Mesodermal cell (in vitro differentiated cells): ENCODE measurements around the gene PLA2G2C.

Experiments
- H3K27ac ChIP-seq: 2 replicates; pipeline ENCODE4 v1.7.0; 2013; ENCODE audit warnings: mild to moderate bottlenecking, low read depth, low read length, moderate library complexity; ENCODE audit not compliant: severe bottlenecking
- H3K36me3 ChIP-seq: 2 replicates; pipeline ENCODE4 v1.7.1; 2013; ENCODE audit warnings: mild to moderate bottlenecking, low read length, moderate library complexity; ENCODE audit not compliant: control insufficient read depth, insufficient read depth
- H3K4me1 ChIP-seq: one replicate; pipeline ENCODE4 v1.7.1; 2013; ENCODE audit warnings: mild to moderate bottlenecking, low read length; ENCODE audit not compliant: insufficient read depth, control insufficient read depth, poor library complexity, severe bottlenecking
- H3K4me3 ChIP-seq: 2 replicates; pipeline ENCODE4 v1.7.0; 2013; ENCODE audit warnings: low read length, control low read depth, mild to moderate bottlenecking; ENCODE audit not compliant: insufficient read depth, poor library complexity, severe bottlenecking; ENCODE audit errors: extremely low read depth
- H3K9me3 ChIP-seq: 2 replicates; pipeline ENCODE4 v1.7.1; 2013; ENCODE audit warnings: mild to moderate bottlenecking, low read length, moderate library complexity; ENCODE audit not compliant: control insufficient read depth
- WGBS, 2 experiments: methylation state at CpG; one replicate each; pipeline ENCODE4 v1.1.5; 2013; ENCODE audit warnings: missing lambda C conversion rate in 2 of 2; ENCODE audit not compliant: insufficient coverage in 2 of 2; 5-methylcytosine and 5-hydroxymethylcytosine counted together

Gene PLA2G2C

DNA sequence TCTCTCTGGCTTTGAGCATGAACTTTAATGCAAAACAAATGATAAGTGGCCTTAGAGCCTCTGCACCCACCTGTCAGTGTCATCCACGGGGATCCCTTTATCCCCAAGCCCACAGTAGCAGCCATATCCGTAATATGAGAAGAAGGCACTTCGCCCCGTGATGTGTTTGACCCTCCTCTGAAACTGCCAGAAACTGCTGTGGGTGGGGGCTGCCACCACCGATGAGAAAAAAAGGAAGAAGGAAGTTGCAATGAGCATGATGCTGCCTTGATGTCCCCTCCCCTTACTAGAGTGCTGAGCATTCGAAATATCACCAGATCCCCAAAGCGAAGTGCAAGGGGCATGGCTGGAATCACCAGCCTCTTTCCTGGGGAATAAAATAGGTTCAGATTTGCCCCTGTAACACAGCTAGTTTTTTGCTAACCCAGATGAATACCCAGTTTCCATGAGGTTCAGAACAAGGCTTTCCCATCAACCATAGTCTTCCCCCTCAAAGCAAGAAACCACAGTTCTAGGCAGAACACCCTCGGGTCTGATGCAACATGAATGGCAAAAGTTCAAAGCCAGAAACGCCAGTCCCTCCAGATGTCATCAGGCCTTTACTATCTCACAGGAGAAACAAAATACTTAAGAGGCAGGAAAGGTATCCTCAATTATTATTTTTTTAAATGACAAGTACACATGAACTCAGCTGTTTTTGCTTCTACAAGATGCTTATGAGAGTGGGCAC, 11.2 kb downstream of the PLA2G2C start:
- Histone ChIP-seq H3K4me1 (no peaks in the 10 kb centered on the region), H3K4me3 (no peak overlapping the region), H3K36me3 (no peaks in the 10 kb centered on the region), H3K9me3 (no peaks in the 10 kb centered on the region), H3K27ac (no peak overlapping the region)
- 85 to 87% methylated on average over 6 to 7 of the region's 9 CpGs for WGBS, 2 experiments

DNA sequence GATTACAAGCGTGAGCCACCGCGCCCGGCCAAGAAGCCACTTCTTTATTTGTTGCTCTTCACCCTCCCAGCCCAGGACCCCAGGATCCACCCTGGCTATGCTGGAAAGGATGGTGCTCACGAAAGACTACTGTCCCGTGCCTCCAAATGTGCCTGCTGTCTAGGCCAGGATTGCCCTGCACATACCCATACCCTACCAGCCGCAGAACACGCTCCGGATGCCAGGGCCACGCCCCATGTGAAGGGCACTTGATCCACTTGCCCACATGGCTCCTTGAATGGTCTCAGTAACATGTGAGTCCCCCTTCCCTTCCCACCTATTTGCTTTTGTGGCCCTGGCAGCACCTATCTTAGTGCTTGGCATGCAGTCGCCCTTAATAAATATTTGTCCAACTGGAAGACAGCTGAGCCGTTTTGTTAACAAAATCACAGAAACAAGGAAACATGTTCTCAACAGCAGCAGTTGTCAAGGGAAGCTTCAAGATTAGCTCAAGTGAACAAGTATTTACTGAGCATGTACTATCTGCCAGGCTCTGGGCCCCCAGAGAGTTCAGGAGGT, 14.2 kb downstream of the PLA2G2C start:
- H3K4me1 ChIP-seq = no peaks in the 10 kb centered on the region
- no peaks in the 10 kb centered on the region for H3K36me3 ChIP-seq
- H3K9me3 ChIP-seq = no peaks in the 10 kb centered on the region
- 96% methylated on average over 12 of the region's 12 CpGs for WGBS, 2 experiments
- H3K4me3 ChIP-seq = no peak overlapping the region
- H3K27ac ChIP-seq = no peak overlapping the region

DNA sequence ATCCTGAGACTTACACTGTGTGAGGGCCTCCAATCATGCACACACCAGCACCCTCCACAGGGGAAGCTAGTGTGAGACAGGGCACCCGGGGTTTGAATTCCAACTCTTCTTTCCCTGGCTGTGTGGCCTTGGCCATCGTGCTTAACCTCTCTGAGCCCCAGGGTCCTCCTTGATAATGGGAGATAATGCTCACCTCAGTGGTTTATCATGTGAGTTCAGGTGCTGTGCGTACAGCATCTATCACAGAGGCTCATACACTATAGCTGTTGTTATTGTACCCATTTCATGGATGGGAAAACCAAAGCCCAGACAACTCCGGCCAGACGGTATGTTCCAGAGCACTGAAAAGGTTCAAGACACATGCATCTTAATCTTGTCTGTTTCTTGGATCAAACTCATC, 16.4 kb downstream of the PLA2G2C start:
- no peak overlapping the region for H3K4me3 ChIP-seq
- H3K9me3 ChIP-seq = no peaks in the 10 kb centered on the region
- no peak overlapping the region for H3K27ac ChIP-seq
- no peaks in the 10 kb centered on the region for H3K36me3 ChIP-seq
- no peaks in the 10 kb centered on the region for H3K4me1 ChIP-seq
- whole genome bisulfite sequencing, 2 experiments = 84 to 97% methylated on average over 4 to 5 of the region's 5 CpGs

DNA sequence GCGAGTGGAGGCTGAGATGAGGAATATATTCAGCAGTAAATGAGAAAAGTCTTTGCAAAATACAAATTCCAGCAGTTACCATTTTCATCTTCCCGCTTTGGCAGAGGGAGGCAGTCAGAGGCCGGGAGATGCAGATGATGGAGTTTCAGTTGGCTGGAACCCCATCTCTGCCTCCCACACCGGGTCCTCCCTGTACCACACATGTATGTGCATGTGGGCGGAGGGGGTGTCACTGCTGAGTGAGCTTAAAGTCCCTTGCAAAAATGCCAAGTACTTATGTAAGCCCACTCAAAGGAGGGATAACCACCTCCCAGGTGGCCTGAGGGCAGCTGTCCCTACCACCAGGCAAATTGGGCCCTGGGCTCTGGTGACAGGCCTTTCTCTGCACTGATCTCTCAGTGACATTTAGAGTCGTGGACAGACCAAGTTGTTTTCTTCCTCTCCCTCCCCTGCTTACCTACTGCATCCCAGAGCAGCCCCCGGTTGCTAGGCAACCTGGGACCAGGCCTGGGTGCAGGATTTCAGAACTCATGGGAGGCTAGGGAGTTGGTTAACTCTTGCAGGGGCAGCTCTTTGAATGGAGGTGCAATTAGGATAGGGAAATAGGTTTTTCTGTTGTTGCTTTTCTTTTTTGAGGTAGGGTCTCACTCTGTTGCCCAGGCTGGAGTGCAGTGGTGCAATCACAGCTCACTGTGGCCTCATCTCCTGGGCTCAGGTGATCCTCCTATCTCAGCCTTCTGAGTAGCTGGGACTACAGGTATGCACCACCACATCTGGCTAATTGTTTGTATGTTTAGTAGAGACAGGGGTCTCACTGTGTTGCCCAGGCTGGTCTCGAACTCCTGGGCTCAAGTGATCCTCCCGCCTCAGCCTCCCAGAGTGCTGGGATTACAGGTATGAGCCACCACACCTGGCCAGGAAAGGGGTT, 17.5 kb downstream of the PLA2G2C start:
- Histone ChIP-seq H3K36me3 (no peaks in the 10 kb centered on the region), H3K4me3 (no peak overlapping the region), H3K27ac (no peak overlapping the region), H3K4me1 (no peaks in the 10 kb centered on the region), H3K9me3 (no peaks in the 10 kb centered on the region)
- WGBS, 2 experiments = 89 to 96% methylated on average over 3 to 4 of the region's 9 CpGs

DNA sequence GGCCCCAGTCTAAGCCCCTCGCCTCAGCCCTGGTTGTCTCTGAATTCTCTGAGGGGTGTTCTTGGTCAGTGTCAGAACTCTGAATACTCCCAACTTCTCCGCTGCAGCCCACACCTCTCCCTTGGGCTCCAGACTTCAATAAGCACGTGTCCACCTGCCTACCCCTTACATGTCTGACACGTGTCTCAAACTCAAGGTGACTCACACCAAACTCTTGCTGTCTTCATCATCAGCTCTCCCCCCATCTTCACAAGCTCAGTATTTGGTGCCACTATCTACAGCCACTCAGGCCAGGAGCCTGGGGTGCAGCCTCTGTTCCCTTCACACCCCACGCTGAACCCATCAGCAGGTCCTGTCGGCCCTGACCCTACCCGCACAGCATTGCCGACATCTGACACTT, 19.2 kb downstream of the PLA2G2C start:
- no peaks in the 10 kb centered on the region for H3K4me1 ChIP-seq
- no peaks in the 10 kb centered on the region for H3K9me3 ChIP-seq
- H3K36me3 ChIP-seq = no peaks in the 10 kb centered on the region
- no peak overlapping the region for H3K4me3 ChIP-seq
- H3K27ac ChIP-seq = no peak overlapping the region
- WGBS, 2 experiments = 90% methylated on average over 8 of the region's 8 CpGs

DNA sequence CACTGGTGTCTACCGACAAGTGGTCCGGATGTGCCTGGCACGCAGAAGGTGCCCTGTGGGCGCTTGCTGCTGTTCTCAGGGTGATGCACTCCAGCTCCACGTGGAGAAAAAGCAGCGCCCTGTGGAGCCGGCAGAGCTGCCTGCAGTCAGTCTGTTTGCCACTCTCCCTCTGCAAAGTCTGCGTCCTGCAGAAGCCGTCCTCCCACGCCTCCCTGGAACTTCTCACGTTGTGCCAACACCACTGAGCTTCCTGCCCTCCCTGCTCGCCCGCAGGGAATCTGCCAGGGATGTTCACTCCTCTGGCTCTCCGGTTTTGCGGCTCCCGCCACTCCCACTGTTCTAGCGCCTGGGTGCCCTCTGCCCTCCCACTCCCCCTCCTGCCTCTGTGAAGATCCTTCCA, 20.3 kb downstream of the PLA2G2C start:
- 81 to 84% methylated on average over 14 to 17 of the region's 17 CpGs for WGBS, 2 experiments
- H3K4me1 ChIP-seq = no peaks in the 10 kb centered on the region

DNA sequence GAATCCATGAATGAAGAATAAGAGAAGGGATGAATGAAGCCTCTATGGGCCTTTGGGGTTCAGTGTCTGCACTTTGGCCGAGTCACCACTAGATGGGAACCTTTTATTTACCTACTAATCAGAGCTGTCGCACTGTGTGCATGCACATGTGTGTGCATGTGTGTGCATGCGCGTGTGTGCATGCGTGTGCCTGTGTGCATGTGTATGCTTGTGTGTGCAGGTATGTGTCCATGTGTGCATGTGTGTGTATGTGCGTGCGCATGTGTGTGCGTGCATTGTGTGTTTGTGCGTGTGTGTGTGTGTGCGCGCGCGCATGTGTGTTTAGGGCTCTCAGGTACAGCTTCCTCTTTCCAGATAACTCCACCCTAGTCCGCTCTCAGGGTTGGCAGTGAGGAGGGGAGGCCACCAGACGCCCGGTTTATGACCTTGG, 20.8 kb downstream of the PLA2G2C start:
- H3K9me3 ChIP-seq = peaks cover 12% of the 10 kb centered on the region
- no peak overlapping the region for H3K27ac ChIP-seq
- 80 to 85% methylated on average over 1 to 2 of the region's 16 CpGs for WGBS, 2 experiments
- H3K4me1 ChIP-seq = no peaks in the 10 kb centered on the region
- H3K36me3 ChIP-seq = no peaks in the 10 kb centered on the region
- H3K4me3 ChIP-seq = no peak overlapping the region

More for the DNA sequence above, 20.3 kb downstream of the PLA2G2C start:
- H3K36me3 ChIP-seq = no peaks in the 10 kb centered on the region
- peaks cover 7% of the 10 kb centered on the region for H3K9me3 ChIP-seq
- no peak overlapping the region for H3K27ac ChIP-seq
- H3K4me3 ChIP-seq = no peak overlapping the region

DNA sequence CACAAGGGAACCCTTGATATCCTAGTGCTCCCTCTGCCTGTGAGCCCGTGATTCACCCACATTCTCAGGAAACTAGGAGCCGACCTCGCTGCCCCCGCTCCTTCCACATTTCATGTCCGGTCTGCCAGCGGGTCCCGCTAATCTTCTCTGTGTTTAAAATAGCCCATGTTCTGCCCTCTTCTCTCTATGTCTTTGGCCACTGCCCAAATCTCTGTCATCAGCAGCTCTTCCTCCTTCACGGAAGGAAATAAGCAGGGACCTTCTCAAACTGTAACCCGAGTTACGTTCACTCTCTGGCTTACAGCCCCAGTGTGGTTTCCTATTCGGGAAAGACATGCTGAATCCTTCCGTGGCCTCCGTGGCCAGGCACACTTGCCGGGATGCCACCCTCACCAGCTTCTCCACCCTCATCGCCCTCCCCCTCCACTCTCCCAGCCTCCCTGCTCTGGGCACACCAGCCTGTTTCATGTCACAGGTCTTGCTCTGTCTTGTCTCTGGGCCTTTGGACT, 21.6 kb downstream of the PLA2G2C start:
- Histone ChIP-seq H3K9me3 (peaks cover 20% of the 10 kb centered on the region), H3K27ac (no peak overlapping the region), H3K4me1 (no peaks in the 10 kb centered on the region), H3K4me3 (no peak overlapping the region), H3K36me3 (no peaks in the 10 kb centered on the region)
- WGBS, 2 experiments = 93% methylated on average over 15 of the region's 15 CpGs

DNA sequence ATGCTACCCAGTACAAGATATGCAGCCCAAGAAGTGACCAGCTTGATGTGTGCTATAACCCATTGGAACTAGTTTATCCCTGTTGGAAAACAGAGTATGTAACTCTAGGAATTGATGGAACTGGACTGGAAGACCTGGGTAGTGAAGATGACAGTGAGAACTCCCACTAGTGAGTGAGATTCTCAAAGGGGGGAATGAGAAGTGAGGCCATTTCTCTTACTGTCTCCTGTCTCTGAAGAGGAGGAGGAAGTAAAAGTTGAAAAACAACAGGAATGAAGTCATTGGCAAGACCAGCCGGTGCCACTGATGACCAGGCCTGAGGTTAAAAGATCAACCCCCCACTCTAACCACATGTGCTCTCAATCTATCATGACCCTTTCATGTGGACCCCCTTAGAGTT, 26.3 kb downstream of the PLA2G2C start:
- H3K4me1 ChIP-seq = no peaks in the 10 kb centered on the region
- no peak overlapping the region for H3K27ac ChIP-seq
- no peak overlapping the region for H3K4me3 ChIP-seq
- H3K36me3 ChIP-seq = no peaks in the 10 kb centered on the region
- peaks cover 23% of the 10 kb centered on the region for H3K9me3 ChIP-seq
- 57% methylated on average over 1 of the region's 1 CpG; no CpG with 5 or more reads in 1 of the 2 experiments for WGBS, 2 experiments

DNA sequence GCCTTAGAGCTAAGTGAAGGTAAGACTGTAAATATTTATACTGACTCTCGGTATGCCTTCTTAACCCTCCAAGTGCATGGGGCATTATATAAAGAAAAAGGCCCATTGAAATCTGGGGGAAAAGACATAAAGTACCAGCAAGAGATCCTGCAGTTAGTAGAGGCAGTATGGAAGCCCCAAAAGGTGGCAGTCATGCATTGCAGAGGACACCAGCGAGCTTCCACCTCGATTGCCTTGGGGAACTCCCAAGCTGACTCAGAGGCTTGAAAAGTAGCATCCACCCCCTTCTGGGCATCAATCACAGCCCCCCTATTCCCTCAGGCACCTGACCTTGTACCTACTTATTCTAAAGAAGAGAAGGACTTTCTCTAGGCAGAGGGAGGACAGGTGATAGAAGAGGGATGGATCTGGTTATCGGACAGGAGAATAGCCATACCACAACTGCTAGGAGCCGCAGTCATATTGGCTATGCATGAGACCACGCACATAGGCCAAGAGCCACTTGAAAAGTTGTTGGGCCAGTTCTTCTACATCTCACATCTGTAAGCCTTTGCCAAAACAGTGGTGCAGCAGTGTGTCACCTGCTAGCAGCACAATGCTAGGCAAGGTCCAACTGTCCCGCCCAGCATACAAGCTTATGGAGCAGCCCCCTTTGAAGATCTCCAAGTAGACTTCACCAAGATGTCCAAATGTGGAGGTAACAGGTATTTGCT, 27.8 kb downstream of the PLA2G2C start:
- Histone ChIP-seq H3K9me3 (peaks cover 23% of the 10 kb centered on the region), H3K36me3 (no peaks in the 10 kb centered on the region), H3K4me3 (no peak overlapping the region), H3K27ac (no peak overlapping the region), H3K4me1 (no peaks in the 10 kb centered on the region)
- 88 to 93% methylated on average over 4 to 6 of the region's 7 CpGs for WGBS, 2 experiments
